ENCODE data around the gene KDF1.

KDF1 gene

DNA sequence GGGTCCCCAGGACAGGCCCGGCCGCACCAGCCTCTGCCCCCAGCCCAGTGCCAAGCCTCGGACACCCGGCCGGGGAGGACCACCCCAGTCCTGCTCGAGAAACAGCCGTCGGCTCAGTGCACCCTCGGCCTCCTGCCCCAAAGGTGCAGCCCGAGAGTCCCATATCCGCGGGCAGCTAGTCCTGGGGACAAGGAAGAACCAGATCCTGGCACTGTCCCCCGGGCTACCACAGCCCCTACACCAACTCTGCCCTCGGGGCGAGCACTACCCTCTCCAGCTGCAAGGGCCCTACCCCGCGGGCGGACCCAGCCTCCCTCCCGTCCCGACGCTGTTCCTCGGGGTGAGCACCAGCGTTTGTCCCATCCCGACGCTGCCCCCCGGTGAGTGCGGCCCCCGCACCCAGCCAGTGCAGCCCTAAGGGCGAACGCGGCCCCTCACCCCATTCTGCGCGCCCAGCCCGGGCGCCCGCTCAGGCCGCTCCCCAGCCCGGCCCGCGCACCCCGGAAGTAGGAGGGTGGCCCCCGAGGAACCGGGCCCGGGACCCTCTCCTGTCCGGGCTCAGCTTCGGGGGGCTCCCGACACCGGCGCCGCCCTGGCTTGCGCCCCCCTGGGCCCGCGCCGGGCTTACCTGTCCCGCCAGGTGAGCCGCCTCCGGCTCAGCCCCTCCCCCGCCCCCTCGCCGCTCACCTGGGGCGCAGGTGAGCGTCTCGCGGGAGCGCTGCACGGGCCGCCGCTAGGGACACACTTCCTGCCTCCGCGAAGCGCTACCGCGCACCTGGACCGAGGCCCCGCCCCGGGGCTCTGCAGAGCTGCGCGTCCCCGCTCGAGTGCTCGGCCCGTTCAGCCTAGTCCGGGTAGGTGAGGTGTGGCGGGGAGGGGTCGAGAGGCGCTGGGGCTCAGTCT lies at the start of gene KDF1:
Gene KDF1 (minus strand): TSS at position 747 of the 903 bp plus-strand sequence. CDS start 8,088 bp downstream, outside the sequence.
- Histone ChIP-seq H3K79me2 (ENCODE audit: insufficient read depth, low read length) (no peaks in the 10 kb centered on the region), H4K20me1 (ENCODE audit: insufficient read depth, low read length) (no peaks in the 10 kb centered on the region), H3K36me3 (ENCODE audit: insufficient read depth, low read length) (peaks cover 4% of the 10 kb centered on the region; the same call in 1 of the 2 replicates), H3K4me1 (ENCODE audit: insufficient read depth, low read length, severe bottlenecking) (peaks cover 12% of the 10 kb centered on the region), H3K9ac (ENCODE audit: low read length) (peak within 1 kb of the TSS; percentile 73), H2AFZ (ENCODE audit: low read length) (0 out of 2 replicates have a peak within 1 kb of the TSS, but pooled peaks have one; percentile 46), H3K9me3 (ENCODE audit: low read length) (peaks cover 8% of the 10 kb centered on the region; the same call in 1 of the 2 replicates), H3K27ac (ENCODE audit: low read depth, low read length, poor library complexity, severe bottlenecking) (no peak within 1 kb of the TSS), H3K4me3 (ENCODE audit: low read depth, low read length, poor library complexity, severe bottlenecking) (peak within 1 kb of the TSS; percentile 84), H3K9me2 (ENCODE audit: low read depth, low read length) (no peaks in the 10 kb centered on the region), H3K27me3 (ENCODE audit: insufficient read depth, low read length) (peaks cover 10% of the 10 kb centered on the region; the same call in 1 of the 2 replicates), H3F3A (ENCODE audit: insufficient read depth, low read length) (no peaks in the 10 kb centered on the region), H3K4me2 (ENCODE audit: low read length) (peak within 1 kb of the TSS; percentile 95)
- TF ChIP-seq EZH2 (IDR thresholded peaks at IDR 0.05; ENCODE audit: borderline replicate concordance, low read length), result no peak
- TF ChIP-seq, protein P1, sequence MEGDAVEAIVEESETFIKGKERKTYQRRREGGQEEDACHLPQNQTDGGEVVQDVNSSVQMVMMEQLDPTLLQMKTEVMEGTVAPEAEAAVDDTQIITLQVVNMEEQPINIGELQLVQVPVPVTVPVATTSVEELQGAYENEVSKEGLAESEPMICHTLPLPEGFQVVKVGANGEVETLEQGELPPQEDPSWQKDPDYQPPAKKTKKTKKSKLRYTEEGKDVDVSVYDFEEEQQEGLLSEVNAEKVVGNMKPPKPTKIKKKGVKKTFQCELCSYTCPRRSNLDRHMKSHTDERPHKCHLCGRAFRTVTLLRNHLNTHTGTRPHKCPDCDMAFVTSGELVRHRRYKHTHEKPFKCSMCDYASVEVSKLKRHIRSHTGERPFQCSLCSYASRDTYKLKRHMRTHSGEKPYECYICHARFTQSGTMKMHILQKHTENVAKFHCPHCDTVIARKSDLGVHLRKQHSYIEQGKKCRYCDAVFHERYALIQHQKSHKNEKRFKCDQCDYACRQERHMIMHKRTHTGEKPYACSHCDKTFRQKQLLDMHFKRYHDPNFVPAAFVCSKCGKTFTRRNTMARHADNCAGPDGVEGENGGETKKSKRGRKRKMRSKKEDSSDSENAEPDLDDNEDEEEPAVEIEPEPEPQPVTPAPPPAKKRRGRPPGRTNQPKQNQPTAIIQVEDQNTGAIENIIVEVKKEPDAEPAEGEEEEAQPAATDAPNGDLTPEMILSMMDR (IDR thresholded peaks at IDR 0.05; ENCODE audit: low read length), result peak; percentile 30; the same call in 1 of the 2 replicates

DNA sequence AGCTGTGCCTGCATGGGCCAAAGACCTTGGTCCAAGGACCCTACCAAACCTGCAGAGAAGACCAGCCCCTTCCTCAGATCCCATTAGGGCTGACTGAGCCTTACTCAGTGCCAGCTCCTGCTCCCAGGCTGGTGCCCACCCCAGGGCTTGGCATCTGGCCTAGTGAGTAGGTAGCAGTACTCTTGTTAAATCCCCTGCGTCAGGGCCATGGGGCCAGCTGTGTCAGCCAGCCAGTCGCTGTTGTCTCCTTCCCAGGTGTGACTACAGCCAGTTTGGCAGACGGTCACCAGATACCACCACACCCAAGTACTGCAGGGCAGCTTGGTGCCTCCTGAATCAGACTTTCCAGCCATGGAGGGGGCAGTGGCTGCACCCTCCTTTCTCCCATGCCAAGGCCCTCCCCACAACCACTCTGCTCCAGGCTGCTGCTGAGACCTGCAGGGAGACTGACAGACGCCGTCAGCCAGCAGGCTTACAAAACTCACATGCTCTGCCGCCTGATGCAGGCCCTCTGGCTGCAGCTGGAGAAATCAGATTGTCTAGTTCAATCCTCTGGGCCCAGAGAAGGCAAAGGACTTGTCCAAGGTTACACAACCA lies 49.4 kb upstream of the KDF1 start:
- Histone ChIP-seq H3K9me3 (ENCODE audit: low read length) (no peaks in the 10 kb centered on the region), H3K4me3 (ENCODE audit: low read depth, low read length, poor library complexity, severe bottlenecking) (no peak overlapping the region), H3K36me3 (ENCODE audit: insufficient read depth, low read length) (no peaks in the 10 kb centered on the region), H3F3A (ENCODE audit: insufficient read depth, low read length) (no peaks in the 10 kb centered on the region), H3K79me2 (ENCODE audit: insufficient read depth, low read length) (no peaks in the 10 kb centered on the region), H3K9ac (ENCODE audit: low read length) (no peak overlapping the region), H3K4me1 (ENCODE audit: insufficient read depth, low read length, severe bottlenecking) (no peaks in the 10 kb centered on the region), H3K4me2 (ENCODE audit: low read length) (no peak overlapping the region), H3K9me2 (ENCODE audit: low read depth, low read length) (no peaks in the 10 kb centered on the region), H2AFZ (ENCODE audit: low read length) (no peak overlapping the region), H3K27ac (ENCODE audit: low read depth, low read length, poor library complexity, severe bottlenecking) (no peak overlapping the region), H3K27me3 (ENCODE audit: insufficient read depth, low read length) (0 out of 2 replicates have a peak, but pooled peaks cover 6% of the 10 kb centered on the region), H4K20me1 (ENCODE audit: insufficient read depth, low read length) (no peaks in the 10 kb centered on the region)
- TF ChIP-seq, protein P1 (IDR thresholded peaks at IDR 0.05; ENCODE audit: low read length), result no peak
- TF ChIP-seq EZH2 (IDR thresholded peaks at IDR 0.05; ENCODE audit: borderline replicate concordance, low read length), result no peak

GRCh38 chr1:27007909-27008582 lies 47.8 kb upstream of the KDF1 start:
- Histone ChIP-seq H2AFZ (ENCODE audit: low read length) (no peak overlapping the region), H3K9ac (ENCODE audit: low read length) (no peak overlapping the region), H3K79me2 (ENCODE audit: insufficient read depth, low read length) (no peaks in the 10 kb centered on the region), H3K4me1 (ENCODE audit: insufficient read depth, low read length, severe bottlenecking) (no peaks in the 10 kb centered on the region), H4K20me1 (ENCODE audit: insufficient read depth, low read length) (no peaks in the 10 kb centered on the region), H3K27ac (ENCODE audit: low read depth, low read length, poor library complexity, severe bottlenecking) (no peak overlapping the region), H3K36me3 (ENCODE audit: insufficient read depth, low read length) (no peaks in the 10 kb centered on the region), H3K9me2 (ENCODE audit: low read depth, low read length) (no peaks in the 10 kb centered on the region), H3K9me3 (ENCODE audit: low read length) (no peaks in the 10 kb centered on the region), H3K27me3 (ENCODE audit: insufficient read depth, low read length) (0 out of 2 replicates have a peak, but pooled peaks cover 11% of the 10 kb centered on the region), H3K4me2 (ENCODE audit: low read length) (no peak overlapping the region), H3K4me3 (ENCODE audit: low read depth, low read length, poor library complexity, severe bottlenecking) (no peak overlapping the region), H3F3A (ENCODE audit: insufficient read depth, low read length) (no peaks in the 10 kb centered on the region)
- no peak for TF ChIP-seq EZH2 (IDR thresholded peaks at IDR 0.05; ENCODE audit: borderline replicate concordance, low read length)
- TF ChIP-seq, protein P1 (IDR thresholded peaks at IDR 0.05; ENCODE audit: low read length), result no peak
